Measurements from ENCODE around the gene SMIM23.

- TF ChIP-seq, protein P1, sequence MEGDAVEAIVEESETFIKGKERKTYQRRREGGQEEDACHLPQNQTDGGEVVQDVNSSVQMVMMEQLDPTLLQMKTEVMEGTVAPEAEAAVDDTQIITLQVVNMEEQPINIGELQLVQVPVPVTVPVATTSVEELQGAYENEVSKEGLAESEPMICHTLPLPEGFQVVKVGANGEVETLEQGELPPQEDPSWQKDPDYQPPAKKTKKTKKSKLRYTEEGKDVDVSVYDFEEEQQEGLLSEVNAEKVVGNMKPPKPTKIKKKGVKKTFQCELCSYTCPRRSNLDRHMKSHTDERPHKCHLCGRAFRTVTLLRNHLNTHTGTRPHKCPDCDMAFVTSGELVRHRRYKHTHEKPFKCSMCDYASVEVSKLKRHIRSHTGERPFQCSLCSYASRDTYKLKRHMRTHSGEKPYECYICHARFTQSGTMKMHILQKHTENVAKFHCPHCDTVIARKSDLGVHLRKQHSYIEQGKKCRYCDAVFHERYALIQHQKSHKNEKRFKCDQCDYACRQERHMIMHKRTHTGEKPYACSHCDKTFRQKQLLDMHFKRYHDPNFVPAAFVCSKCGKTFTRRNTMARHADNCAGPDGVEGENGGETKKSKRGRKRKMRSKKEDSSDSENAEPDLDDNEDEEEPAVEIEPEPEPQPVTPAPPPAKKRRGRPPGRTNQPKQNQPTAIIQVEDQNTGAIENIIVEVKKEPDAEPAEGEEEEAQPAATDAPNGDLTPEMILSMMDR (IDR thresholded peaks at IDR 0.05; ENCODE audit: low read length), result no peak
- no peak for TF ChIP-seq EZH2 (IDR thresholded peaks at IDR 0.05; ENCODE audit: borderline replicate concordance, low read length)
Measured at GRCh38 chr5:171790408-171790807, 4.8 kb downstream of the SMIM23 start.
